ENCODE measurements around the gene CD63. TPM values are rescaled to one million over a fixed set of nuclear protein-coding genes. Genes with fewer than 3 reads are reported as not detected.
A peak's percentile ranks its signal among the peaks of the same experiment; 100 is the strongest.

Gene CD63
- total RNA-seq, 1 experiment from 2014 or later = 1,417 TPM

- DNase-seq (ENCODE audit: low read depth) = peak; percentile 81
Observed at GRCh38 chr12:55721601-55722213, 7.1 kb downstream of the CD63 start.

- peak; percentile 99 for DNase-seq (ENCODE audit: low read depth)
Observed at GRCh38 chr12:55720894-55721444, 7.8 kb downstream of the CD63 start.

- peak; percentile 77 for DNase-seq (ENCODE audit: low read depth)
Observed at GRCh38 chr12:55720071-55720564, 8.7 kb downstream of the CD63 start, which contains the start of gene RDH5. RDH5 (plus strand) TSS chr12:55720393; CDS start chr12:55721185, 792 bp downstream.

- DNase-seq (ENCODE audit: low read depth) = no peak
Observed at GRCh38 chr12:55719371-55719770, 9.4 kb downstream of the CD63 start.

- no peak for DNase-seq (ENCODE audit: low read depth)
Observed at GRCh38 chr12:55718624-55719275, 10.1 kb downstream of the CD63 start.

- DNase-seq (ENCODE audit: low read depth) = no peak
Observed at GRCh38 chr12:55718015-55718414, 10.8 kb downstream of the CD63 start.

- peak; percentile 69 for DNase-seq (ENCODE audit: low read depth)
Observed at GRCh38 chr12:55717011-55718007, 11.5 kb downstream of the CD63 start.

GRCh38 chr12:55716582-55716957 lies 12.2 kb downstream of the CD63 start:
- DNase-seq (ENCODE audit: low read depth) = no peak

- peak; percentile 91 for DNase-seq (ENCODE audit: low read depth)
Observed at GRCh38 chr12:55715833-55716581, 12.8 kb downstream of the CD63 start, which contains the start of gene BLOC1S1. BLOC1S1 (plus strand) TSS chr12:55716046; CDS start chr12:55716052, 6 bp downstream.

GRCh38 chr12:55715169-55715764 lies 13.5 kb downstream of the CD63 start:
- DNase-seq (ENCODE audit: low read depth) = no peak

- no peak for DNase-seq (ENCODE audit: low read depth)
Observed at GRCh38 chr12:55713721-55714120, 15.1 kb downstream of the CD63 start.

- DNase-seq (ENCODE audit: low read depth) = no peak
Observed at GRCh38 chr12:55712700-55713415, 16.0 kb downstream of the CD63 start.

GRCh38 chr12:55711786-55712553 lies 16.8 kb downstream of the CD63 start:
- DNase-seq (ENCODE audit: low read depth) = no peak

GRCh38 chr12:55708695-55709233 lies 20.0 kb downstream of the CD63 start:
- no peak for DNase-seq (ENCODE audit: low read depth)

- DNase-seq (ENCODE audit: low read depth) = peak; percentile 46
Observed at GRCh38 chr12:55707841-55708694, 20.7 kb downstream of the CD63 start, which contains the start of gene ITGA7. ITGA7 (minus strand) TSS chr12:55707904; CDS start chr12:55707682, 222 bp downstream.

GRCh38 chr12:55707219-55707671 lies 21.6 kb downstream of the CD63 start:
- peak; percentile 17 for DNase-seq (ENCODE audit: low read depth)

GRCh38 chr12:55706568-55707218 lies 22.1 kb downstream of the CD63 start:
- no peak for DNase-seq (ENCODE audit: low read depth)
